GM18951 (cell line): ENCODE data around the gene C10orf67.

Experiments used
- POLR2A ChIP-seq: IDR thresholded peaks from 4 replicates; pipeline ENCODE4 v1.6.1; 2011; ENCODE audit warnings: mild to moderate bottlenecking; ENCODE audit not compliant: insufficient read length, insufficient read depth; ENCODE audit errors: extremely low read depth
- in situ Hi-C: fragments of 300-500 bp; cut with MboI; formaldehyde crosslinking; loops from one replicate; pipeline ENCODE4 v1.12.0; 2022; ENCODE audit warnings: low sequenced_read_pairs, mixed read lengths, inconsistent platforms; ENCODE audit not compliant: unreplicated experiment

C10orf67 gene

DNA sequence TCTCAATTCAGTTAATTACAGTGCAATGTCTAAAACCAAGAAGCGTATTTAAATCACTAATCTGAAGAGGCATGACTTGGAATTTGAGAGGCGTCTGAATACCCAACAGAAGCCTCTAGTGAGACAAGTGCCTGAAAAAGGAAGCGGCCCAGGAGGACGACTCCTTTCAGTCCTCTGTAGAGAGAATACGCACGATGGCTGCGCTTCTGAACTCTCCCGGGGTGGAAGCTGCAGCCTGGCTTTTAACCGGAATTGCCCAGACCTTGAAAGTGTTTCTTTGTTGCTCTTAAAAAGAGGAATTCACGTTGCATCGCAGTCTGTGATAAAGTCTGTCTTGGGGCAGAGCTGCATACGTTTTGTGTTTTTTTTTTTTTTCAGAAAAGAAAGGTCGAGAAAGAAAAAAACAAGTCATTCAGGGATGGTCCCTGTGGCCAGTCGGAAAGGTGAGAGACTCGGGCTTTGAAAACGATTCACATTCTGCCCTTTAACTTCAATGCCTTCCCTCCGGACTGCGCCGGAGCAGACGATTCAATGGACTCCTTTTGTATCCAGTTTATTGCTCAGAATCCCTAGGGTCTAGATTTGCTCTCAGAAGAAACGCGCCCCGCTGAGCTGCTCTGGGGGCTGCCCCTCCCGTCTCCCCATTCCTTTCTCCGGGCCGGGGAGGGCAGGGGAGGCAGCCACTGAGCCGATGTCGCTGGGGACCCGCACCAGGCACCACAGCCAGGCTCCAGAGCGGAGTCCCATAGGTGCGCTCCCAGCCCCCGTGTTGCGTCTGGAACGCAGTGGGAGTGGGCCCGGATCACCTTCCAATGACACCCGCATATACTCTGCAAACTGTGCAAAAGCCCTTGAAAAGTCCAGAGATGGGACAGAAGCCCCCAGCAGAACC, 153.5 kb downstream of the C10orf67 start:
- in situ Hi-C loops = no loop called here
- TF ChIP-seq POLR2A = no peak

DNA sequence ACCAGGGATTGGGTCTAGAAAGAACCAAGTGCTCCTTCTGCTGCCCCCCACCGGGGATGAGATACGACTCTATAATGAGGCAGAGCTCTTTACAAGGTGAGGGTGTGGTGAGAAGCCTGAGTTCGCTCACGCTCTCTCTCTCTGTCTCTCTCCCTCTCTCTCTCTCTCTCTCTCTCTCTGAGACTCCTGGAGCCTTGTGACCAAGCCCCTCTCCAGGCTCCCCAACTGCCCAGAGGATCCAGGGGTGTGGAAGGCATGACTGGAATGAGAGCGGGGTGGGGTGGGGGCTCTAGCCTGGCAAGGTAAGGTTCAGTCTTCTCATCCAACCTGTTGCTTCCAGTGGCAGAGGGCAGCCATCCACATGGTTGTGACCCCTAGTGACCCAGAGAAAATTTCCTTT, 155.6 kb downstream of the C10orf67 start:
- in situ Hi-C loops = no loop called here
- no peak for TF ChIP-seq POLR2A

DNA sequence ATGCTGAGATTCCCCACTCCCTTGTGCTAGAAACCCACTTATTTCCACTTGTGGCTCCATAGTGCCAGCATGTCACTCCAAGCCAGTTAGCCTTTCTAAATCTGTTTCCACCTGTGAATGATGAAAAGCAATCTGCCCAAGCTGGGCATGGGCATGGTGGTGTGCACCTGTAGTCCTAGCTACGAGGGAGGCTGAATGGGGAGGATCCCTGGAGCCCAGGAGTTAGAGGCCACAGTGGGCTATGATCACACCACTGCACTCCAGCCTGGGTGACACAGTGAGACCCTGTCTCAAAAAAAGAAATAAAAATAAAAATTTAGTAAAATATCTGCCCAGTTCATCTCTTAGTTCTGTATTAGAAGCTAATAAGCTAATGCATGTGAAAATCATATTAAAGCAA, 157.4 kb downstream of the C10orf67 start:
- in situ Hi-C loops = no loop called here
- no peak for TF ChIP-seq POLR2A

DNA sequence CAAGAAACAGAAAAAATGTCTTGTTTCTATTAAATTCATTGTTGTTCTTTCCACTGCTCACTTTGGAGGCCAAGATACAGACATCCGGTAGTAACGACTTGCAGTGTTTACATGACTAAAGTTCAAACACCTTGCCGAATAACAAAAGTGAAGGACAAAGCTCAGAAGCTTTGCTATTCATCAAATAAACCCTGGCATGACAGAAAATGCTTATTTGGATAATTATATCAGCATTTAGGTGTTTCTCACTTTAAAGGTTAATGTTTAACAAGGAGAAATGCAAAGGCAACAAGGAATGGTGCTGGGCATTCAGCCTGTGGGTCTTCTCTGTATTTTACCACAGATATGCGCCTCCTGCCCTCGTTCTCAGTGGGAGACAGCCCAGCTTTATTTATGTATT, 157.9 kb downstream of the C10orf67 start:
- in situ Hi-C loops = no loop called here
- no peak for TF ChIP-seq POLR2A

DNA sequence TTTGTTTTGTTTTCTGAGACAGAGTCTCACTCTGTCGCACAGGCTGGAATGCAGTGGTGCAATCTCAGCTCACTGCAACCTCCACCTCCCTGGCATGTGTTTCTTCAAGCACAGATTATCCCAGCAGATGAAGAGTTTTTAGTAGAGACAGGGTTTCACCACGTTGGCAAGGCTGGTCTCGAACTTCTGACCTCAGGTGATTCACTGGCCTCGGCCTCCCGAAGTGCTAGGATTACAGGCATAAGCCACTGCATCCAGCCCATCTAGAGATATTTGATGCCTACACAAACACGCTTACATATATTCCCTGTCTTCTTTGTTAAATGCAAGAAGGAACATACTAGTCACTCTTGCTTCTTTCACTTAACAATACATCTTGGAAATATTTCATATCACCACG, 158.4 kb downstream of the C10orf67 start:
- no peak for TF ChIP-seq POLR2A
- in situ Hi-C loops = no loop called here

DNA sequence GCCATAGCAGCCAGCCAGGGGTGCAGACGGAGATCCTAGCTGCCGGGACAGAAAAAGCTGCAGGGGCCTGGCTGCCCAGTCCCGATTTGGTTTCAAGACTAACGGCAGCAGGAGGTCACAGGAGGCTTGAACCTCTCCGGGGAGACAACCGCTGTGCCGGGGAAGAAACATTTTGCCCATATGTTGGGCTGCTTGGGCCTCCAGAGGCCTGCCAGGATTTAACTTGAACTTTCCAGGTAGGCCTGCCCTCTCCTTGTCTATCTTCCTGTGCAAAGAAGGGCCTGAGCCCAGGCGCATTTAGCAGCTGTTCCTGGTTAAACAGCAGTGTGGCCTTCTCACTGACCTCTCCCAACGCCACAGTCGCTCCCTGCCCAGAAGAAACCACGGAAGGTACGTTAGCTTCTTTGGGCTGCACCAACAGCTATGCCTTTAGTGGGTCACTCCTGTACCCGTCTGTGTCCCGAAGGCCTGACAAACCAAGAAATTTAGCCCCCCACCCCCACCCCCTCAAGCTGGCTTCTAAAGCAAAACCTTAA, 169.6 kb downstream of the C10orf67 start:
- in situ Hi-C loops = loop anchor here (25.0 kb wide), 2 partner anchors 112 to 362 kb away; no protein-coding TSS in a partner anchor
- TF ChIP-seq POLR2A = no peak

DNA sequence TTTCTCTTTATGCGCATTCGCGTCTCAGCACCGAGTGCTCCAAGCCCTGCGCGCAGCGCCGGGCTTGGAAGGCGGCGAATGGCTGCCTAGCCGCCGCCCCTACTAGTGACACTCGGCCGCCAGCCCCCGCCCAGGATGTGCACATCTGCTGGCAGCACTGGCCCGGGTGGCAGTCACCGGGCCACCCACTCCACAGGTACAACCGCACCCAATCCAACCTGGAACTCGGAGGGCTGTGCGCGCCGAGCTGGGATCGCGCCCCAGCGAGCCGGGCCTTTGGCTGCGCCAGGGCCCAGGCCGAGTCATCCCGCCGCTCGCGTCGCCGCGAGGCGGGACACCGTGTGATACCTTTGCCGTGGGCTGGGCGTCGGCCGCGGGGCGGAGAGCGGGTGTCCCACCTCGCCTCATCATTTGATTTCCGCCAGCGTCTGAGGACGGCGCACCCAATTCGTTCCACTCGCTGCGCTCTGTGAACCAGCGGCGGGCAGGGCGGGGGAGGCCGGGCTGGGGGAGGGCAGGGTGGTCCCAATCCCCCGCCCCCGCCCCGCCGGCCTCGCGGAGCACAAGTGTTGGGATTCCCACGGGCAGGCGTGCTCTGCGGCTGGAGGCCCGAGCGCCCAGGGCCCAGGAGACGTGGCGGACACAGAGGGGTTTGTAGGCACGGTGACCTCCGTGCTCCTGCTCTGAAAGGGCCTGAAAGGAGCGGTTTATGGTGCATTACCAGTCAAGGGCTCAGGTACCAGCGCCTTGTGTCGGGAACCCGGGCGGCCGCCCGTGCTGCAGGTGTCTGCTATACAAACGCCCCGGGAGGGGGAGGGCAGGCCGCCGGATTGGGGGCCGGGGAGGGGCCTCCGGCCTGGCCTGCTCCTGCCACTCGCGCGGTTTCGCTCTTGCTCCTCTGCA, 170.3 kb downstream of the C10orf67 start:
- in situ Hi-C loops = loop anchor here (25.0 kb wide), 2 partner anchors 113 to 363 kb away; no protein-coding TSS in a partner anchor
- TF ChIP-seq POLR2A = no peak

DNA sequence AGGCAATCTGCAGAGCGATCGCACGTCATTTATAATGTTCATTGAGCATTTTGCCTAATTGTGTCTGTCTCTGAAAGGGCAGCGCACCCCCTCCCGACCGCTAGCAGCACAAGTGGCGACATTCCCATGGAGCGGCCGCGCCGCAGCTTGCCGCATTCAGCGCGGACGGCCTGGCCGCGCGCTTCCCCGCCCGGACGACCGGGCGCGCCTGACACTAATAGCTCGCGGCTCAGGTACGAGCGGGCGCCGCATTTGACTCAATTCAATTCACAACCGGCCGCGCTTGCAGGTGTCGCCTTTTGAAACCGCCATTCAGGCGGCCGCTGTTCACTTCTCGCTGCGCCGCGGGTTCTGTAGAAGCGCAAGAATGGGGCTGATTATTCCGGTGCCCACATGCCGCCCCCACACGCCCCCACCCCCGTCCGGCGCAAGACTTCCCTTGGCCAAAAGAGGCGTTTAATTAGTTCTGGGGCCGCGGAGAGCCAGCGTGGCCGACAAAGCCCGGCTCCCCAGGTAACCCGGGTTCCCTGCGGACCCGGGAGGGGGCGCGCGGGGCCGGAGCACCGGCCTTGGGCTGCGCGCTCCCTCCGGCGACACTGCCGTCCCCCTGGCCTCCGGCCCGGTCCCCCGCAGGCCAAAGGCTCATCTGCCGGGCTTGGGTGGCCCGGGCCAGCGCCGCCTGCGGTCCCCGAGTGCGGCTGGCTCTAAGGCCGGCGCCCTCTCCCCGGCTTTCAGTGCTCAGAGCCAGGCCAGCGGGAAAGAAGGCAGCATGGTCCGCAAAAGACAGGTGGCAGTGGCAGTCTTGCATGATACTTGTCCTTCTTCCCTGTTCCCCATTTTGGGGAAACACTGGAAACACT, 171.2 kb downstream of the C10orf67 start:
- no peak for TF ChIP-seq POLR2A
- in situ Hi-C loops = loop anchor here (25.0 kb wide), 2 partner anchors 114 to 364 kb away; no protein-coding TSS in a partner anchor

DNA sequence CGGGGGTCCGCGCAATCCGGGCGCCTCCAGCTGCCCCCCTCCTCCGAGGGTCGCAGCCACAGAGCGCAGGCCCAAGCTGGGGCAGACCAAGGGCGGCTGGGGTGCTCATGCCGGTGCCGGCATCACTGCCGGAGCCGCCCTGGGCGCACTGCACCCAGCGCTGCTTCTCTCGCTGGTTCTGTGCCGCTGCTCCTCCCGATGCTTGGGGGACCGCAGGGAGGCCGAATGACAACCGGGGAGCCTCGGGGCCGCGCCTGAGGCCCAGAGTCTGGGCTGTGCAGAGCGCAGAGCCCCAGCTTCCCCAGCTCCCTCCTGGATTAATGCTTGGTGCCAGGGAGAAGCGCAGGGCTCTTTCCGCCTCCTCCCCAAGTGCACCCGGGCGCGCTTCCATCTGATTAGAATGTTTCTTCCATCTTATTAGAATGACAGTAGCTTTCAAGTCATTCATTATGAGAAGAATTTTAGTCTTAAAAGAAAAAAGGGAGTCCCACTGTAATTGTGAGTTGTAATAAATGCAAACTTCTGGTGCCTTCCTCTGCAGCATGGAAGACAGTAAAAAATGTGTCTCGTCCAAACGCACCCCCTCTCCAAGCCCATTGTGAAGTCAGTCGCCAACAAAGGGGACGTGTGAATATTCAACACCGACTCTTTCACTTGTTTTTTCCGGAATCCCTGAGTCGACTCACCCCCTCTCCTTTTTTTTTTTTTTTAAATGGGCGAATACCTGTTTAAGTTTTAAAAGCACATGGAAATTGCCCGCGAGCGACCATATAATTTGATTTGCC, 172.0 kb downstream of the C10orf67 start:
- TF ChIP-seq POLR2A = no peak
- in situ Hi-C loops = loop anchor here (25.0 kb wide), 2 partner anchors 115 to 365 kb away; no protein-coding TSS in a partner anchor

DNA sequence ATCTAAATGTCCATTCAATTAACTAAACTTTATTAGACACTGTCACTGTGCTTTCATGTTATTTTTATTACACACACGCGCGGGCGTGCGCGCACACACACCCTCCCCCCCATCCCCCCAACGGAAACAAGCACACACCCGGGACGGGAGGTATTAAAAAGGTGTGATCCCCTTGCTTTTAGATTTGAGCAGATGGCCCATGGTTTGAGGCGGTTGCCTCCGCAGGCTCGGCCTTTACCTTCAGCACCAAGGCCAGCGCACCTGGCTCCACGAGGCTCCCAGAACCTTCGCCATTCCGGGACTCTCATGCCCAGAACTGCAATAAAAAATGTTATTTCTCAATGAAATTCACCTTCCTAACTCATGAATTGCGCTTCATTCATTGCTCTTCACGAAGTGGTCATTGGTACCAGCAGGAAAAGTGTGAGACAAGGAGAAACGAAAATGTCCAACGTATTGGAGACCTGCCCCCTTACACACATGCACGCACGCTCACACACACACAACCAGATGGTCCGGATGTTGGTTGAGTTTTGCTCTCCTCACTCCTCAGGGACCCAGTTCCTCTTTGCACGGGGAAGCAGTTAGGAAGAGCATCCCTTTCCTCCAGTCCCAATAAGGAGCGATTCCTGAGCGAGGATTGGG, 173.2 kb downstream of the C10orf67 start:
- in situ Hi-C loops = loop anchor here (25.0 kb wide), 2 partner anchors 116 to 366 kb away; no protein-coding TSS in a partner anchor
- no peak for TF ChIP-seq POLR2A

DNA sequence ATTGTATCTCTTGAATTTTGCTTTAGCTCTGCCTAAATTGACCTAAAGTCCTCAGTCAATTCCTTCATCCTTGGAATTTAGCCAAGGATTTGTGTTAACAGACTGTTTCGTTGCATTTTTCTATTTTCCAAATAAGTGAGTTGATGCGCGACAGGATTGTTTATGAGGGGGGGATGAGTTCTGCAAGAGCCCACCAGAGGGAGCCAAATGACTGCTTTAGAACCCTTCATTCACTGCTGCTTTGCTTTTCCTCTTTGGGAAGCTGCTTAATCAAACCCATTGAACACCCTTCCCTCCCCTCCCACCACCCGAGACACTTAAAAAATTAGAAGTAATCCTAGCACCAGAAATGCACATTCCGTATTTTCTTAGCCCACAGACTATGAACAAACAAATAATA, 186.2 kb downstream of the C10orf67 start:
- no peak for TF ChIP-seq POLR2A
- in situ Hi-C loops = loop anchor here (25.0 kb wide), 2 partner anchors 129 to 379 kb away; no protein-coding TSS in a partner anchor
